GM18502 (cell line): ENCODE results near the gene ACSL3.
"Not testable (repeated sequence)": the region's sequence is repeated elsewhere in the genome, so short reads cannot be mapped to it uniquely, and the experiment has no call there.

Experiments used
- ATAC-seq: cut with Tn5 transposase; IDR thresholded peaks from one replicate; pipeline ENCODE4 v1.9.1; 2021; ENCODE audit warnings: mild to moderate bottlenecking; ENCODE audit not compliant: unreplicated experiment, poor library complexity

ACSL3 gene

GRCh38 chr2:222848862-222849261, 12.0 kb upstream of the ACSL3 start:
- no peak for ATAC-seq

- ATAC-seq = no peak
Measured at GRCh38 chr2:222851956-222852617, 8.7 kb upstream of the ACSL3 start.

- ATAC-seq = no peak
Measured at GRCh38 chr2:222854773-222855700, 5.8 kb upstream of the ACSL3 start.

GRCh38 chr2:222859786-222860612, 837 bp upstream of the ACSL3 start:
- ATAC-seq = no peak

- peak; percentile 39 for ATAC-seq
Measured at GRCh38 chr2:222861411-222862105, 722 bp downstream of the ACSL3 start.

- no peak for ATAC-seq
Measured at GRCh38 chr2:222862106-222862908, 1.5 kb downstream of the ACSL3 start.

- no peak for ATAC-seq
Measured at GRCh38 chr2:222862909-222863544, 2.2 kb downstream of the ACSL3 start.

- no peak for ATAC-seq
Measured at GRCh38 chr2:222864296-222864695, 3.5 kb downstream of the ACSL3 start.

- no peak for ATAC-seq
Measured at GRCh38 chr2:222865301-222865700, 4.5 kb downstream of the ACSL3 start.

GRCh38 chr2:222866358-222866960, 5.6 kb downstream of the ACSL3 start:
- no peak for ATAC-seq

- not testable (repeated sequence) for ATAC-seq
Measured at GRCh38 chr2:222868560-222869251, 7.9 kb downstream of the ACSL3 start.

- no peak for ATAC-seq
Measured at GRCh38 chr2:222869252-222869560, 8.4 kb downstream of the ACSL3 start.

- no peak for ATAC-seq
Measured at GRCh38 chr2:222871291-222871690, 10.5 kb downstream of the ACSL3 start.

GRCh38 chr2:222872551-222872950, 11.7 kb downstream of the ACSL3 start:
- ATAC-seq = no peak

- ATAC-seq = no peak
Measured at GRCh38 chr2:222875482-222875881, 14.6 kb downstream of the ACSL3 start.

GRCh38 chr2:222876947-222877346, 16.1 kb downstream of the ACSL3 start:
- ATAC-seq = no peak

- ATAC-seq = no peak
Measured at GRCh38 chr2:222877556-222878300, 16.9 kb downstream of the ACSL3 start.
